OCI-M1 (cell line): ENCODE results near the gene ANKHD1.

ENCODE experiments used
- DNase-seq: peaks from one replicate; lab custom pipeline; 2025; lab: John Stamatoyannopoulos, UW

ANKHD1 gene

GRCh38 chr5:140371356-140372151, 30.1 kb upstream of the ANKHD1 start:
- no peak for DNase-seq

DNA sequence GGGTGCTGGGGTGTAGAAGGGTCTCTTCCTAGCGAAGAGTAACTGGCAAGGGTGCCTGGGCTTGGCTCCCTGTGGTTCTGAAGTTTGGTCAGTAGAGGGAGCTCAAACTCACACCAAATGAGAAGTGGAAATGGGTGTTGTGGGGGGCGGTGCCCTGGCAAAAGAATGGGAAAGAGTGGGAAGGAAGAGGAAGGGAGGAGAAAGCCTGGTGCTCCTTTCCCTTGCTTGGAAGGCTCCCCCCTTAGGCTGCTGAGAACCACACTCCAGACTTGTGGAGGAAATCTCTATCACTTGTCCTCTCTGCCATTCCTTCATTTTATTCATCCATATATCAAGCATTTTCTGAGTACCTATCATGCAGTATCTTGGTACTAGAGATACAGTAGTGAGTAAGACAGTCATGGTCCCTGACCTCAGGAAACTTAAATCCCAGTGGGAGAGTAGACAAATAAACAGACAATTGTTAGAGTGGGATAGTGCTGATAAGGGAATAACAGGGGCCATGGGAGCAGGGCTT, 28.6 kb upstream of the ANKHD1 start:
- peak; percentile 75 for DNase-seq

DNA sequence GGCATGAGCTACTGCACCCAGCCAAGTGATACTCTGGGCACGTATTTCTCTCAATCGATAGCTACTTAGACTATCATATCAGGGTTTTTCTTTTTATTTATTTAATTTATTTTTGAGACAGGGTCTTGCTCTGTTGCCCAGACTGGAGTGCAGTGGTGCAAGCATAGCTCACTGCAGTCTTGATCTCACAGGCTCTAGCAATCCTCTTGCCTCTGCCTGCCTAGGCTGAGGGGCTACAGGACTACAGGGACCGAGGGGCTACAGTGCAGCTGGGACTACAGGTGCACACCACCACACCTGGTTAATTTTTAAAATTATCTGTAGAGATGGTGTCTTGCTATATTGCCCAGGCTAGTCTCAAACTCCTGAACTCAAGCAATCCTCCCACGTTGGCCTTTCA, 20.3 kb upstream of the ANKHD1 start:
- no peak for DNase-seq

DNA sequence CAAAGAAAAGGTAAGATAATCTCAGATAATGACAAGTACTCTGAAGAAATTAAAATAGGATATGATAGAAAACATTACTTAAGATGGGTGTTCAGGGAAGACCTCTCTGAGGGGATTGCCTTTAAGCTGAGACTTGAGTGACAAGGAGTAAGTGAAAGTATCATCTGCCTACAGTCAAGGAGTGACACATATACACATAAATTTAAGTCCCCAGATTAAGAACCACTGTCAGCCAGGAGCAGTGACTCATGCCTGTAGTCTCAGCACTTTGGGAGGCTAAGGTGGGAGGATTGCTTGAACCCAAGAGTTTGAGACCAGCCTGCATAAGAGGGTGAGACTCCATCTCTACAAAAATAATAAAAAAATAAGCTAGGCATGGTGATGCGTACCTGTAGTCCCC, 19.7 kb upstream of the ANKHD1 start:
- peak; percentile 18 for DNase-seq

- DNase-seq = no peak
Measured at GRCh38 chr5:140382866-140383265, 18.8 kb upstream of the ANKHD1 start.

- DNase-seq = peak; percentile 29
Measured at GRCh38 chr5:140383300-140383699, 18.3 kb upstream of the ANKHD1 start.

DNA sequence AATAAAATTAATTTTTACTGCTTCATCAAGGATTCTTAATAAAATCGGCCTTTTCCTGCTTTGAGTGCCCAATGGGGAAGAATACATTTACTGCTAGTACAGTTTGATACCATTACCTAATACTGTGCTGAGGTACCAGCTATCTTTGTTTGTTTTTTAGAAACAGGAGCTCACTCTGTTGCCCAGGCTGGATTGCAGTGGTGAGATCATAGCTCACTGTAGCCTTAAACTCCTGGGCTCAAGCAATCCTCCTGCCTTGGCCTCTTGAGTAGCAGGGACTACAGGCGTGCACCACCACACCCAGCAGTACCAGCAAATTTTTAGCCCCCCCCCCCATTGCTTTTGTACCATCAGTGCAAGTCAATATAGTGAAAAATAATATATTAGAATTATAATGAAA, 13.6 kb upstream of the ANKHD1 start:
- no peak for DNase-seq

GRCh38 chr5:140391312-140391711, 10.3 kb upstream of the ANKHD1 start:
- DNase-seq = peak; percentile 63

DNA sequence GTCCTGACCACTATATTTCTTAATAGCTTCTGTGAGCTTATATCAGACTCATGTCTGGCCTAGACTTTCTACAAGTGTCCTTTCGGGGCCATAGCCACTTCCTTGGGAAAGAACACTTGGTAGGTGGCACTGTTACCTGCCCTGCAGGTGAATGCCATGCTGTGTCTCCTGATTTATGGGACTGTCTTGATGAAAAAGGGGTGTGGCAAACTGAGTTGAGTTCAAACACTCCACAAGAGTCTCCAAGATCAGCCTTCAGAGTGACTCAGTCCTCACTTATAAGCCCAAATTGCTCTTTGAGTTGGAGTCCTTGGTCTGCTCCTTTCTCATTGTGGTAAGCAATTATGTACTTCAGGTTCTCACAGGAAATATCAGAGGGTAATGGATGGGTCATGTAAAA, 9.9 kb upstream of the ANKHD1 start:
- no peak for DNase-seq

- DNase-seq = no peak
Measured at GRCh38 chr5:140393738-140394137, 7.9 kb upstream of the ANKHD1 start.

- DNase-seq = no peak
Measured at GRCh38 chr5:140398379-140398811, 3.2 kb upstream of the ANKHD1 start.

DNA sequence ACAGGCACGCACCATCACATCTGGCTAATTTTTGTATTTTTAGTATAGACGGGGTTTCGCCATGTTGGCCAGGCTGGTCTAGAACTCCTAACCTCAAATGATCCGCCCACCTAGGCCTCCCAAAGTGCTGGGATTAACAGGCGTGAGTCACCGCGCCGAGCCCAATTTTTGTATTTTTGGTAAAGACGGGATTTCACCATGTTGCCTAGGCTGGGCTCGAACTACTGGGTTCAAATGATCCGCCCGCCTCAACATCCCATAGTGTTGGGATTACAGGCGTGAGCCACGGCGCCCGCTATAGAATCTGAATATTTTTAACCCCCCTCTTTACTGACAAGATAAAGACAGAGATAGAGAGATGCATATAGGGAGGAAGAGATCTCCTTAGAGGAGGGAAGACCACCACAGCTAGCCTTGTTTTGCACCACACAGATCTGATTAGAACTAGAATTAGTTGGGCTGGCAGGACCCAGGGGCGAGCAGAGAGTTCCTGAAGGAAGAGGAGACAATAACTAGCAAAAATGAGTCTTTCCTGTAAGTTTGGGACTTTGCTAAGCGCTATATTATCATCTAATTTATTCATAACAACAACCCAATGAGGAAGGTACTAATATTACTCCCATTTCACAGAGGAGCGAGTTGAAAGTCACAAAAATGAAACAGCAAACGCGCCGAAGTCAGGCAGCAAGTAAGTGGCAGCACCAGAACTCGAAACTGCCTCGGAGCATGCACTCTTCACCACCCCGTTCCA, 1.5 kb upstream of the ANKHD1 start:
- peak; percentile 48 for DNase-seq

DNA sequence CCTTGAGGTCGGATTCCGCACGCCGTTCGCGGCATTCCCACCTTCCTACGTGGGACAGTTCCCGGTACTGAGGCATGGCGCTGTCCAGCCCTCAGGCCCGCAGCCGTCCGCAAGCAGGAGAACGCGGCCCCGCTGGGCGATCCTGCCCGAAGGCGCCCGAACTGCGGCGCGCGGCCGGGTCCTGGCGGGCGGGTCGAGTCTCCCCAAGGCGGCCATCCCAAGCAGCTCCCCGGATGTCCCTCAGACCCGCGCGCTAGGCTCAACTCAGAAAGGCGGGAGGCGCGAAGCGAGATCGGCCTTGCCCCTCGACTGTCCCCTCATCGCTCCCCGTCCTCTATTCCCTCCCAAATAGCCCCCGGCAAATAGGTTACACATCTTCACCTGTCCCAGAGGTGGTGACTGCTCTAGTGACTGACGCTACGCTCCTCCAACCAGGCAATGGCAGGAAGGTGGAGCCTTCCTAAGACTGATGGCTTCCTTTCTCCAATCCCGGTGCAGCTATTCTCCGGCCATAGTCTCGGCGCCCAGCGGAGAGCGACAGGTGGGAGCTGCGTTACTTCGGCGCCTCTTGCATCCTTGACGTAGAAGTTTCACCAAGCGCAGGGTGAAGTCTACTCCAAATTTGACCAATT, 787 bp upstream of the ANKHD1 start:
- DNase-seq = peak; percentile 96

DNA sequence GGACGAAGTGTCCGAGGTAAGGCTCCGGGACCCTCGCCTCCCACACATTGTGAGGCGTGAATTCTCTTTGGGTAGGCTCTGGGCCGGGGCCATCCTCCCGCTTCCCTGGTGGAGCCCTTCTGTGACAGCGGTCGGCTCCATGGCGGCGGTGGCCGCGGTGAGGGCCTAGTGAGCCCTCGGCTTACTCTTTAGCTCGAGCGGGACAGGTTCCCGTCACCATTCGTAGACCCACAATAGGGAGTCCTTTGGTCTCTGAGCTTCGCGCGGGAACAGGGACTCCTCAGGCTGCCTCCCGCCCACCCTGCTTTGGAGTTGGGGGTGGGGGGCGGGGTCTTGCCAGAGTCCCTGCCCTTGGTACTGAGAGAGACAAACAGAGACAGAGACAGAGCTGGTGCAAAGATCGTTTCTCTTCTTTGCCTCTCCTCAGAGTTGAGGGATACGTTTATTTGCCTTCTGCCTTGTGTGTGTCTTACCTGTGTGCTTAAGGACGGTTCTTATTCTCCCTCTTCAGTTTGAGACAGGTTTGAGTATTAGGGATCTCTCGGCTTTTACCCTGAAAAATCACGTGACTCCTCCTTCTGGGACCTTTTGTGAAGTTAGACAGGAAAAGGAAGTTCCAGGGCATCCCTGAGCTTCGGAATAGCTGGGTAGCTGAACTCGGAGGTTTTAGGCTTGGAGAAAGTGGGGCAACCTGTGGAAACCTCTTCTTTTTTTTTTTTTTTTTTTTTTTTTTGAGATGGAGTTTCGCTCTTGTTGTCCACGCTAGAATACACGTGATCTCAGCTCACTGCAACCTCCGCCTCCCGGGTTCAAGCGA, 833 bp downstream of the ANKHD1 start:
- peak; percentile 68 for DNase-seq

DNA sequence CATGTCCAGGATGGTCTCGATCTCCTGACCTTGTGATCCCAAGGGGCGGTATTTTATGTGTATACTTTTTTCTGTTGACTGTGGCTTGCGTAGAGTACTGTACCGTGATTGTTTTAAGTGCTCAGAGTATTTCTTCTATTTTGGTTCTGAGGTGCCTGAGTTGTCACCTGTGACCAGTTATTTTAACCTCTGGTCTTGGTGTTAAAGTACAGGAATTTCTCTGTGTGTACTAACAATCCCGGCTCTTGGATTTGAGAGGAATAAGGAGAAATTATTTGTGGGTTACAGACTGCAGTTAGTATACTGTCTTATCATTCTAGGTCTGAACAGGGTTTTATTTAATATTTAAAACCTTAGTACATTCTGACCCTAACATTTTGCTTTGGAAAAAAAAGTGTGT, 2.0 kb downstream of the ANKHD1 start:
- DNase-seq = no peak

GRCh38 chr5:140408750-140409241, 7.2 kb downstream of the ANKHD1 start:
- no peak for DNase-seq

DNA sequence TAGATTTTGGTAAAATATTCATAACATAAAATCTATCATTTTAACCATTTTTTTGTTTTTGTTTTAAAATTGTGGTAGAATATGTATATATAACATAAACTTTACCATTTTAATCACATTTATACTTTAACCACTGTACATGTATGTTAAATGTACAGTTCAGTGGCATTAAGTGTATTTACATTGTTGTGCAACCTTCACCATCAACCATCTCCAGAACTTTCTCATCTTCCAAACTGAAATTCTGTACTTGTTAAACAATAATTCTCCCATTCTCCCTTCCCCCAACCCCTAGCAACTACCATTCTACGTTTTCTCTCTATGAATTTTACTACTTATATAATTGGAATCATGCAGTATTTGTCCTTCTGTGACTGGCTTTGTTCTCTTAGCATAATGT, 11.6 kb downstream of the ANKHD1 start:
- no peak for DNase-seq

DNA sequence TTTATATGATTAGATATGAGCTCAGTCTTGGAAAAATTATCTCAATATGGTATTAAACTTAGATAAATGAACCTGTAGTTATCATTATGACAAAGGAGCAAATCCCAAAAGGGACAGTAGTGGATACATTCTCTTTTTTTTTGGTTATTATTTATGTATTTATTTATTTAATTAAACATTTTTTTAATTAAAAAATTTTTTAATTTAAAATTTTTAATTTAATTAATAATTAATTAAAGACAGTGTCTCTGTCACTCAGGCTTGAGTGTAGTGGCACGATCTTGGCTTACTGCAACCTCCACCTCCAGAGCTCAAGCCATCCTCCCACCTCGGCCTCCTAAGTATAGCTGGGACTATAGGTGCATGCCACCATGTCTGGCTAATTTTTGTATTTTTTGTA, 15.6 kb downstream of the ANKHD1 start:
- no peak for DNase-seq

DNA sequence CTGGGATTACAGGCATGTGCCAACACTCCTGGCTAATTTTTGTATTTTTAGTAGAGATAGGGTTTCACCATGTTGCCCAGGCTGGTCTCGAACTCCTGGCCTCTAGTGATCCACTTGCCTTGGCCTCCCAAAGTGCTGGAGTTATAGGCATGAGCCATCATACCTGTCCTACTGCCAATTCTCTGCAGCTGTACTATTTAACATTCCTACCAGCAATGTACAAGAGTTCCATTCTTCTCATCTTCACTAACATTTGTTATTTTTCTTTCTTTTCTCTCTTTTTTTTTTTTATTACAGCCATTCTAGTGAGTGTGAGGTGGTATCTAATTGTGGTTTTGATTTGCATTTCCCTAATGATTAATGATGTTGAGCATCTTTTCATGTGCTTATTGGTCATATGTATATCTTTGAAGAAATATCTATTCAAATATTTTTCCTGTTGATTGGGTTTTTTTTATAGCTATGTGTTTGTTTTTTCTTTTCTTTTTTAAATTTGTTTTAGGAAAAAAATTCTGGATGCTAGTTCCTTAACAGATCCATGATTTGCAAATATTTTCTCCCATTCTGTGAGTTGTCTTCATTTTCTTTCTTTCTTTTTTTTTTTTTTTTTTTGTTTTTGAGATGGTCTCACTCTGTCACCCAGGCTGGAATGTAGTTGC, 17.4 kb downstream of the ANKHD1 start:
- no peak for DNase-seq

- peak; percentile 66 for DNase-seq
Measured at GRCh38 chr5:140420226-140420570, 18.6 kb downstream of the ANKHD1 start.

DNA sequence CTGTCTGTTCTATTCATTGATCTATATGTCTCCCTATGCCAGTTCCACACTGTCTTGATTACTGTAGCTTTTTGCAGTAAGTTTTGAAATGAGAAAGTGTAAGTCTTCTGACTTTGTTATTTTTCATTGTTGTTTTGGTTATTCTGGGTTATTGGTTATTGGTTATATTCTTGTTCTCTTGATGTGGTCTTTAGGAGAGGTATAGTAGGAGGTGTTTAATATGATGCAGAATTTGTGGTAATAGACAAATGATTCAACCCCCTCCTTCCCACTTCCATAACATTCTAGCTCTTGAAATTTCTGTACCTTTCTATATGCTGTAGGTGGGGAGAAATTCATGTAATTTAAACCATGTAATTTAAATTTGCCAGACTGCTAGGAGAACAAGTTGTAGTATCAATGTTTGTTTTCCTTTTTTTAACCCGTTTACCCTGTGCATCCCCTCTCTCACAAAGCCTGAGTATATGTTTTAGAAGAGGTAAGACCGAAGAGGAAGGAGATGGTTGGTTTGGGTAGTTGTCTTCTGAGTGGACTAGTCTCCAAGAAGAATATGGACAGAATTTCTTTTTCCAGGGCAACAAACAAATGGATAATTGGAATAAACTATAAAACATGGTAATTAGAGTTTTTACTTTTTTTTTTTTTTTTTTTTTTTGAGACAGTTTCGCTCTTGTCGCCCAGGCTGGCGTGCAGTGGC, 19.2 kb downstream of the ANKHD1 start:
- DNase-seq = peak; percentile 35
